GM12875 (cell line): ENCODE data around the gene ENOX1.

Source experiments
- H3K4me3 ChIP-seq: one replicate; pipeline ENCODE4 v1.5.1; 2011; ENCODE audit warnings: low read depth, low read length, control low read depth
- CTCF ChIP-seq: IDR thresholded peaks from 2 replicates; pipeline ENCODE4 v1.5.1; 2011; ENCODE audit warnings: low read depth, mild to moderate bottlenecking, control low read depth, inconsistent platforms, low read length, moderate library complexity, borderline replicate concordance; ENCODE audit not compliant: insufficient read depth

Gene ENOX1

GRCh38 chr13:43815204-43815603 lies 28.4 kb upstream of the ENOX1 start:
- TF ChIP-seq CTCF = no peak
- H3K4me3 ChIP-seq = no peak overlapping the region

GRCh38 chr13:43808676-43809075 lies 21.9 kb upstream of the ENOX1 start:
- no peak for TF ChIP-seq CTCF
- no peak overlapping the region for H3K4me3 ChIP-seq

GRCh38 chr13:43805681-43806128 lies 18.9 kb upstream of the ENOX1 start:
- H3K4me3 ChIP-seq = no peak overlapping the region
- no peak for TF ChIP-seq CTCF

- no peak for TF ChIP-seq CTCF
- H3K4me3 ChIP-seq = no peak overlapping the region
Observed at GRCh38 chr13:43805071-43805468, 18.3 kb upstream of the ENOX1 start.

- TF ChIP-seq CTCF = no peak
- no peak overlapping the region for H3K4me3 ChIP-seq
Observed at GRCh38 chr13:43804461-43805070, 17.8 kb upstream of the ENOX1 start.

- H3K4me3 ChIP-seq = no peak overlapping the region
- no peak for TF ChIP-seq CTCF
Observed at GRCh38 chr13:43802511-43802910, 15.7 kb upstream of the ENOX1 start.

GRCh38 chr13:43800828-43801227 lies 14.1 kb upstream of the ENOX1 start:
- no peak overlapping the region for H3K4me3 ChIP-seq
- TF ChIP-seq CTCF = no peak
